Keratinocyte (primary cell): Measurements from ENCODE around the gene BAZ1B. TPM values are rescaled to one million over a fixed set of nuclear protein-coding genes. Genes with fewer than 3 reads are reported as not detected.

Experiments
- DNase-seq: peaks from one replicate; pipeline ENCODE4 v3.0.0-alpha.2; 2011; ENCODE audit warnings: low read depth, missing footprints, low spot score
- FAIRE-seq: peaks from 2 replicates; lab custom pipeline; 2011; peaks lifted over from hg19 to GRCh38; lab: Jason Lieb, UNC
- H2AFZ ChIP-seq: 2 replicates; pipeline ENCODE4 v1.6.0; 2012; ENCODE audit warnings: low read length, control low read depth, inconsistent platforms; ENCODE audit not compliant: control insufficient read depth
- H3K27ac ChIP-seq: 2 replicates; pipeline ENCODE4 v1.5.1; 2011; ENCODE audit warnings: low read length; ENCODE audit not compliant: control insufficient read depth, insufficient read depth
- H3K27me3 ChIP-seq: 3 replicates; pipeline ENCODE4 v1.6.0; 2011; ENCODE audit warnings: low read length; ENCODE audit not compliant: control insufficient read depth, insufficient read depth; ENCODE audit errors: extremely low read depth
- H3K36me3 ChIP-seq, 2 experiments: 2 replicates in 1 of 2; 3 replicates in 1 of 2; pipeline ENCODE4 v1.5.1; 2011; ENCODE audit warnings: low read length in 2 of 2, mild to moderate bottlenecking in 1 of 2; ENCODE audit not compliant: control insufficient read depth in 2 of 2, insufficient read depth in 2 of 2; ENCODE audit errors: extremely low read depth in 1 of 2
- H3K4me1 ChIP-seq: 3 replicates; pipeline ENCODE4 v1.5.1; 2011; ENCODE audit warnings: low read length; ENCODE audit not compliant: control insufficient read depth, insufficient read depth; ENCODE audit errors: extremely low read depth
- H3K4me2 ChIP-seq: 3 replicates; pipeline ENCODE4 v1.6.0; 2011; ENCODE audit warnings: low read depth, low read length; ENCODE audit not compliant: control insufficient read depth, insufficient read depth; ENCODE audit errors: extremely low read depth
- H3K4me3 ChIP-seq, 3 experiments: fragments of 200-600 bp in 1 of 3; sonication (generic) in 1 of 3; 2 replicates in 2 of 3; 3 replicates in 1 of 3; pipeline ENCODE4 v1.5.1; 2011 to 2016; ENCODE audit warnings: low read length in 3 of 3, mild to moderate bottlenecking in 3 of 3, control low read depth in 2 of 3, inconsistent platforms in 1 of 3, low read depth in 1 of 3, mixed read lengths in 1 of 3, mixed run types in 1 of 3, moderate library complexity in 1 of 3; ENCODE audit not compliant: control insufficient read depth in 2 of 3, insufficient read depth in 2 of 3; ENCODE audit errors: extremely low read depth in 1 of 3
- H3K79me2 ChIP-seq: 2 replicates; pipeline ENCODE4 v1.6.0; 2012; ENCODE audit warnings: low read length; ENCODE audit not compliant: control insufficient read depth, insufficient read depth
- H3K9ac ChIP-seq: 3 replicates; pipeline ENCODE4 v1.6.0; 2011; ENCODE audit warnings: low read length; ENCODE audit not compliant: control insufficient read depth, insufficient read depth; ENCODE audit errors: extremely low read depth
- H3K9me1 ChIP-seq: 3 replicates; pipeline ENCODE4 v1.6.0; 2011; ENCODE audit warnings: low read length; ENCODE audit not compliant: control insufficient read depth, insufficient read depth; ENCODE audit errors: extremely low read depth
- H3K9me3 ChIP-seq: 2 replicates; pipeline ENCODE4 v1.5.1; 2012; ENCODE audit warnings: low read depth, low read length; ENCODE audit not compliant: control insufficient read depth
- H4K20me1 ChIP-seq: 3 replicates; pipeline ENCODE4 v1.6.0; 2011; ENCODE audit warnings: low read length; ENCODE audit not compliant: control insufficient read depth, insufficient read depth; ENCODE audit errors: extremely low read depth
- EZH2 ChIP-seq: IDR thresholded peaks from one replicate; pipeline ENCODE4 v1.6.1; 2012; ENCODE audit warnings: inconsistent platforms, mild to moderate bottlenecking, low read length, moderate library complexity
- dilution Hi-C: fragments of 300-500 bp; cut with MboI; formaldehyde crosslinking; loops from one replicate; pipeline ENCODE4 v1.7.0; 2020; ENCODE audit warnings: low sequenced_read_pairs; ENCODE audit not compliant: extremely low pct_ligation_motif_present
- polyA plus RNA-seq, 5 experiments: library from polyadenylated mRNA; depleted of rRNA in 3 of 5; stranded (reverse) in 3 of 5; stranded (forward) in 1 of 5; unstranded in 1 of 5; fragments of >200 nt; gene quantifications; 1 replicate in 1 of 5; 2 replicates in 3 of 5; 3 replicates in 1 of 5; pipeline versions ENCODE4 v1.2.1 to v1.2.3, GENCODE V29; 2011 to 2012; ENCODE audit warnings: missing spikeins in 2 of 5, low read depth in 1 of 5, low replicate concordance in 1 of 5
- TF ChIP-seq, protein P1 (sequence below), 3 experiments: IDR thresholded peaks in 1 of 3; conservative IDR thresholded peaks in 1 of 3; optimal IDR thresholded peaks in 1 of 3; 2 replicates in 2 of 3; 3 replicates in 1 of 3; pipeline versions ENCODE3 to v1.5.1; 2011; ENCODE audit warnings: low read length in 3 of 3, mild to moderate bottlenecking in 3 of 3, moderate library complexity in 2 of 3, control low read depth in 1 of 3, inconsistent platforms in 1 of 3; ENCODE audit not compliant: insufficient read depth in 2 of 3; ENCODE audit errors: extremely low read depth in 1 of 3

BAZ1B gene
- polyA plus RNA-seq, 1 donor (not counting 4 experiments of a cell fraction or from before 2014, with no cell fraction given) = 24.3 TPM

GRCh38 chr7:73487486-73487885 is 34.6 kb downstream of the BAZ1B start:
- H3K4me1 ChIP-seq = no peaks in the 10 kb centered on the region
- H3K36me3 ChIP-seq = peaks cover 16% of the 10 kb centered on the region in 2 experiments
- H3K9me1 ChIP-seq = no peaks in the 10 kb centered on the region
- DNase-seq = no peak
- no peak overlapping the region for H3K27ac ChIP-seq
- dilution Hi-C loops = no loop called here
- no peaks in the 10 kb centered on the region for H3K9me3 ChIP-seq
- H2AFZ ChIP-seq = no peak overlapping the region
- FAIRE-seq = no peak
- no peak for TF ChIP-seq EZH2
- TF ChIP-seq, protein P1, sequence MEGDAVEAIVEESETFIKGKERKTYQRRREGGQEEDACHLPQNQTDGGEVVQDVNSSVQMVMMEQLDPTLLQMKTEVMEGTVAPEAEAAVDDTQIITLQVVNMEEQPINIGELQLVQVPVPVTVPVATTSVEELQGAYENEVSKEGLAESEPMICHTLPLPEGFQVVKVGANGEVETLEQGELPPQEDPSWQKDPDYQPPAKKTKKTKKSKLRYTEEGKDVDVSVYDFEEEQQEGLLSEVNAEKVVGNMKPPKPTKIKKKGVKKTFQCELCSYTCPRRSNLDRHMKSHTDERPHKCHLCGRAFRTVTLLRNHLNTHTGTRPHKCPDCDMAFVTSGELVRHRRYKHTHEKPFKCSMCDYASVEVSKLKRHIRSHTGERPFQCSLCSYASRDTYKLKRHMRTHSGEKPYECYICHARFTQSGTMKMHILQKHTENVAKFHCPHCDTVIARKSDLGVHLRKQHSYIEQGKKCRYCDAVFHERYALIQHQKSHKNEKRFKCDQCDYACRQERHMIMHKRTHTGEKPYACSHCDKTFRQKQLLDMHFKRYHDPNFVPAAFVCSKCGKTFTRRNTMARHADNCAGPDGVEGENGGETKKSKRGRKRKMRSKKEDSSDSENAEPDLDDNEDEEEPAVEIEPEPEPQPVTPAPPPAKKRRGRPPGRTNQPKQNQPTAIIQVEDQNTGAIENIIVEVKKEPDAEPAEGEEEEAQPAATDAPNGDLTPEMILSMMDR (optimal IDR thresholded peaks at IDR 0.05 in 1 of 3, IDR thresholded peaks at IDR 0.05 in 1 of 3, conservative IDR thresholded peaks at IDR 0.05 in 1 of 3; ENCODE audit: extremely low read depth in 1 of 3, insufficient read depth in 2 of 3, low read length in 3 of 3) = no peak
- H4K20me1 ChIP-seq = peaks cover 4% of the 10 kb centered on the region
- H3K4me2 ChIP-seq = no peak overlapping the region
- H3K27me3 ChIP-seq = no peaks in the 10 kb centered on the region
- H3K79me2 ChIP-seq = peaks cover 39% of the 10 kb centered on the region
- no peak overlapping the region for H3K4me3 ChIP-seq
- no peak overlapping the region for H3K9ac ChIP-seq

GRCh38 chr7:73483171-73483570 is 38.9 kb downstream of the BAZ1B start:
- no peaks in the 10 kb centered on the region for H3K4me1 ChIP-seq
- no peaks in the 10 kb centered on the region for H3K9me1 ChIP-seq
- dilution Hi-C loops = no loop called here
- no peak overlapping the region for H3K4me2 ChIP-seq
- peaks cover 9 to 19% of the 10 kb centered on the region in 2 experiments for H3K36me3 ChIP-seq
- no peaks in the 10 kb centered on the region for H3K9me3 ChIP-seq
- H3K27ac ChIP-seq = no peak overlapping the region
- H3K4me3 ChIP-seq = no peak overlapping the region
- peaks cover 4% of the 10 kb centered on the region for H4K20me1 ChIP-seq
- FAIRE-seq = no peak
- no peaks in the 10 kb centered on the region for H3K27me3 ChIP-seq
- no peak overlapping the region for H3K9ac ChIP-seq
- no peak overlapping the region for H2AFZ ChIP-seq
- TF ChIP-seq, protein P1 (optimal IDR thresholded peaks at IDR 0.05 in 1 of 3, IDR thresholded peaks at IDR 0.05 in 1 of 3, conservative IDR thresholded peaks at IDR 0.05 in 1 of 3; ENCODE audit: extremely low read depth in 1 of 3, insufficient read depth in 2 of 3, low read length in 3 of 3) = no peak
- no peak for DNase-seq
- H3K79me2 ChIP-seq = peaks cover 46% of the 10 kb centered on the region
